Forelimb muscle (tissue), 1 donor: ENCODE data around the gene KRTAP10-1. TPM values are rescaled to one million over a fixed set of nuclear protein-coding genes. Genes with fewer than 3 reads are reported as not detected.
"Not testable (repeated sequence)": the region's sequence is repeated elsewhere in the genome, so short reads cannot be mapped to it uniquely, and the experiment has no call there.

Experiments used
- DNase-seq: peaks from one replicate; pipeline ENCODE4 v3.0.0-alpha.2; 2013; ENCODE audit warnings: low read depth
- polyA plus RNA-seq: library from polyadenylated mRNA; unstranded; fragments of 120-200 nt; gene quantifications from one replicate; pipeline ENCODE4 v1.2.1, GENCODE V29; 2013; ENCODE audit not compliant: insufficient read length

Gene KRTAP10-1
- polyA plus RNA-seq, 1 donor: not detected

DNA sequence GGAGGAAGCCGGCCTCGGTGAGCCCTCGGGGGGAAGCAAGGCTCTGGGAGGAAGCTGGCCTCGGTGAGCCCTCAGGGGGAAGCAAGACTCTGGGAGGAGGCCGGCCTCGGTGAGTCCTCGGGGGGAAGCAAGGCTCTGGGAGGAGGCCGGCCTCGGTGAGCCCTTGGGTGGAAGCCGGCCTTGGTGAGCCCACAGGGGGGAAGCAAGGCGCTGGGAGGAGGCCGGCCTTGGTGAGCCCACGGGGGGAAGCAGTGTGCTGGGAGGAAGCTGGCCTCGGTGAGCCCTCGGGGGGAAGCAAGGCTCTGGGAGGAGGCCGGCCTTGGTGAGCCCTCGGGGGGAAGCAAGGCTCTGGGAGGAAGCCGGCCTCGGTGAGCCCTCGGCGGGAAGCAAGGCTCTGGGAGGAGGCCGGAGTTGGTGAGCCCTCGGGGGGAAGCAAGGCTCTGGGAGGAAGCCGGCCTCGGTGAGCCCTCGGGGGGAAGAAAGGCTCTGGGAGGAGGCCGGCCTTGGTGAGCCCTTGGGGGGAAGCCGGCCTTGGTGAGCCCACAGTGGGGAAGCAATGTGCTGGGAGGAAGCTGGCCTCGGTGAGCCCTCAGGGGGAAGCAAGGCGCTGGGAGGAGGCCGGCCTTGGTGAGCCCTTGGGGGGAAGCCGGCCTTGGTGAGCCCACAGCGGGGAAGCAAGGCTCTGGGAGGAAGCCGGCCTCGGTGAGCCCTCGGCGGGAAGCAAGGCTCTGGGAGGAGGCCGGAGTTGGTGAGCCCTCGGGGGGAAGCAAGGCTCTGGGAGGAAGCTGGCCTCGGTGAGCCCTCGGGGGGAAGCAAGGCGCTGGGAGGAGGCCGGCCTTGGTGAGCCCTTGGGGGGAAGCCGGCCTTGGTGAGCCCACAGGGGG, 36.7 kb downstream of the KRTAP10-1 start:
- not testable (repeated sequence) for DNase-seq

- DNase-seq: no peak
These were observed 37.6 kb downstream of the KRTAP10-1 start for GRCh38 chr21:44502171-44502958.

GRCh38 chr21:44500111-44500510, 39.9 kb downstream of the KRTAP10-1 start:
- DNase-seq: no peak

DNA sequence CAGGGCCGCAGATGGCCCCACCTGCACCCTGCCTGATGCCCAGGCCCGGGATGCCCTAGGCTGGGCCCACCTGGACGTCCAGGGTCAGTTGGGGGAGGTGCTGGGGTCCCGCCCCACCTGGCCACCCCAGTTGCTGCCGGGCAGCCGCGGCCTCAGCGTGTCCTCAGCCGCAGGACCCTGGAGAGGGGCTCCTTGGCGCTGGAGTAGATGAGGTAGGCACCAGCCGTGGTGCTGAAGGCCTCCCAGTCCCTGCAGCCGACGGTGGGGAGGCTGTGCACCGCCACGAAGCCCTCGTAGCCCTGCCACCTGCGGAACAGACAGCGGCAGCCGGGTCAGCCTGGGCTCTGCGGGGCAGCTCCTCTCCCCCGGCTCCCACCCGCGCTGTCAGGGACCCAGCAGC, 40.4 kb downstream of the KRTAP10-1 start:
- no peak for DNase-seq

GRCh38 chr21:44499211-44499560, 40.8 kb downstream of the KRTAP10-1 start:
- no peak for DNase-seq

DNA sequence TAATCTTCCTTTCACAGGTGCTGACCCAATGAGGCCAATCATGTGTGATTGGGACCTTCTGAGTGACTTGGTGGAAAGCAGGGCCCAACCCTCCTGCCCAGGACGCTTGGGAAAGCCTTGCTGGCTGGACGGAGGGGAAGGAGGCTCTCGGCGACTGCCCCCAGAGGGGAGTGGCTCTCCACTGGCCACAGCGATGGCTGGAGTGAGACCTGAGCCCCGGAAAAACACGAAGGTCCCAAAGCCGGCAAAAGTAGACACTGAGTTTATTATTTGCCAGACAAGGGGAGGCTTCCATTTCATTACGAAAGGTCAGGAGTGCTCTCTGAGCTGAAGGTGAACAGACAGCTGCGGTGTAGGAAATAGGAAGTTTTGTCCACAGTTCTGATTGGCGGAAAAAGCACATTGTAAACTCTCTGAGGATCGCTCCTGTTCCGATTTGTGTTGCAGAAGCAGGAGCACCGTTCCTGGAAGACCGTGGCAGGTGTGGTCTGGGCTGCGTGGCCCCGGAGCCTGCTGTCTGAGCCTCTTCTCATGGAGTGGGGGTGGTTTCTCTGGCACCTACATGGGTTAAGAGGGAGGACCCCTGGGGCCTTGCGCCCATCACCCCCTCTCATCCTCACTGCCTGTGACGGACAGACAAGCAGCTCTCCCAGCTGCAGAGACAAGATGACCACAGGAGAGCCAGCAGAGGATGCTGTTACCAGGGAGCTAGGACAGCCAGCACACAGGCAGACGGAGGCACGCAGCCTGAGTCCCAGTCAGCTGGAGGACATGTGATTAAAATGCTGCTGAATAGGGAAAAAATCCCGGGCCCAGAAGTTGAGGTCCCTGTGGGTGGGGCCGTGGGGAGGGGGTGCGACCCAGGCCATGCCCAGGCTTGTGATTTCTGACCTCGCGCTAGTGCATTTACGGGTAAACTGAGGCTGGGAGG, 41.5 kb downstream of the KRTAP10-1 start:
- DNase-seq: no peak

DNA sequence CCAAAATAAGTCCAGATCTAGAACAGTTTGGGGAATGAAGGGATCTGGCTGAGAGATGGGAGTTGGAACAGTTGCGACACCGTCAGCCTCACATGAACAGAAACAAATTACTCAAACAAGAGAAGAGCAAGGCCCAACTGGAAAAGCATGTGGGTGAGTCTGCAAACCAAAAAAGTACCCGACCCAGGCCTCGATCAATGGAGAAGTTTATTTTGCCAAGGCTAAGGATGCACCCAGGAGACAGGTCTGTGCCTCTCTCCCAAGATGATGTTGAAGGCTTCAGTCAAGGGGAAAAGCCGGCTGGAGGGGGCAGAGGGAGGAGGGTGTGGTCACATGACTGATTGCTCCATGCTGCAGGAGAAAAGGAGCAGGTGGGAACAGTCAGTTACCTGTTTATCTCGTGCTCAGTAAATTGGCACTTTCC, 42.3 kb downstream of the KRTAP10-1 start:
- no peak for DNase-seq

GRCh38 chr21:44496564-44497550, 43.1 kb downstream of the KRTAP10-1 start:
- no peak for DNase-seq

GRCh38 chr21:44495611-44496563, 44.1 kb downstream of the KRTAP10-1 start:
- DNase-seq: no peak

DNA sequence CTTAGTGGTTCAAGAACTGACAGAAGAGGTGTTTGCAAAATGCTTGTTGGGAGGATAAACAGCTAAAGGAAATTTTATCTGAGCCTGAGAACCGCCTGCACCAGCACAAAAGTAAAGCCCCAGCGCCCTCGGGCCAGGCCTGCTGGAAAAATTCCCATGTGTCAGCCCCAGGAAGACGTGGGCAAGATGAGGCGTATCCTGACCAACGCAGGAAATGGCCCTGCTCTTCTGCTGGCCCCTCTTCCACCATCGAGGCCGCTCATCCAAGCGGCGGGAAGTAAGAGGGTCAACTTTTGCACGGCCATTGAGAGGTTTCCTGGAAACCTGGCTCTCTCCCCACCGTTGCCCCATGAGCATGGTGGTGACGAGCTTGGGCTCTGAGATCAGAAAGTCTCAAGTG, 45.0 kb downstream of the KRTAP10-1 start:
- DNase-seq: no peak

- DNase-seq: no peak
These were observed 45.6 kb downstream of the KRTAP10-1 start for GRCh38 chr21:44494418-44494817.

GRCh38 chr21:44492567-44493385, 47.2 kb downstream of the KRTAP10-1 start:
- no peak for DNase-seq

GRCh38 chr21:44490816-44491215, 49.2 kb downstream of the KRTAP10-1 start:
- DNase-seq: no peak

GRCh38 chr21:44490405-44490804, 49.6 kb downstream of the KRTAP10-1 start:
- no peak for DNase-seq

DNA sequence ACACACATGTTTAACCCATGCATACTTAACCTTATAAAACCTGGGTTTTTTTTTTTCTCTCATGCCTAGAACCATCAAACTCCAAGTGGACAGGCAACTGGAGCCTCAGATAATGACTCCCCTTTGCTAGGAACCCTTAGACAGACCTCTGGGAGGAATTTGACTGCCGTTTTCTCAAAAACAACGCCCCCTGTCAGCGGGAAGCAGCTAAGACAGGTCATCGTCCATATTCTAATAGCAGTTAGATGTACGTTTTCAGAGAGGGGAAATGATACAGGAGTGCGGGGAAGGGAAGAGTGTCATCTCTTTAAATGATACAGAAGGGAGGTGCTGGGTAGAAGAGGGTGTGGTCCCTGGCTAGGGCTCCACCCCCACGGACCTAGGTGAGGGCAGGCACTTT, 50.0 kb downstream of the KRTAP10-1 start:
- DNase-seq: no peak
